Nephron (organoid): Measurements from ENCODE around the gene GDPD4.

Experiments used
- H3K27ac Mint-ChIP-seq, 3 experiments: 2 replicates each; pipeline ENCODE4 v1.8.0; 2020; ENCODE audit warnings: mixed read lengths in 3 of 3, mild to moderate bottlenecking in 2 of 3, moderate library complexity in 1 of 3
- H3K27me3 Mint-ChIP-seq: 2 replicates; pipeline ENCODE4 v1.8.0; 2021; ENCODE audit warnings: low read depth, mild to moderate bottlenecking, moderate library complexity, mixed read lengths
- H3K36me3 Mint-ChIP-seq: 2 replicates; pipeline ENCODE4 v1.8.0; 2020; ENCODE audit warnings: low read depth, mixed read lengths
- H3K4me1 Mint-ChIP-seq: 2 replicates; pipeline ENCODE4 v1.8.0; 2020; ENCODE audit warnings: mixed read lengths
- H3K4me3 Mint-ChIP-seq, 3 experiments: 2 replicates each; pipeline ENCODE4 v1.8.0; 2020; ENCODE audit warnings: mild to moderate bottlenecking in 3 of 3, mixed read lengths in 3 of 3, moderate library complexity in 2 of 3
- H3K9me3 Mint-ChIP-seq: 2 replicates; pipeline ENCODE4 v1.8.0; 2020; ENCODE audit warnings: mixed read lengths
- TF ChIP-seq, protein P1 (sequence below), 3 experiments: fragments of 200-600 bp; sonication (generic); IDR thresholded peaks; one replicate each; pipeline ENCODE4 v1.5.0; 2021; ENCODE audit warnings: antibody characterized with exemption in 3 of 3; ENCODE audit not compliant: unreplicated experiment in 3 of 3

Gene GDPD4

DNA sequence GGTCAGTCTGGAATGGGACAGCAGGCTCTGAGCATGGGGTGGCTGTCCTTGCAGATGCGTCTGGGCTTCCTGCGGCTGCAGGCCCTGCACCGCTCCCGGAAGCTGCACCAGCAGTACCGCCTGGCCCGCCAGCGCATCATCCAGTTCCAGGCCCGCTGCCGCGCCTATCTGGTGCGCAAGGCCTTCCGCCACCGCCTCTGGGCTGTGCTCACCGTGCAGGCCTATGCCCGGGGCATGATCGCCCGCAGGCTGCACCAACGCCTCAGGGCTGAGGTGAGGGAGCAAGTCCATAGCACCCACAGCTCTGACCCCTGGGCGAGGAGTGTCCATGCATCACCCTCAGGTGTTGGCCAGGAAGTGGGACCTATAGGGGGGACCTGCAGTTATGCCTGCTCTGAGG lies 121.8 kb downstream of the GDPD4 start:
- Mint-ChIP-seq H3K27me3 (peaks cover 13% of the 10 kb centered on the region), H3K36me3 (no peaks in the 10 kb centered on the region), H3K27ac (no peak overlapping the region), H3K4me1 (peaks cover 18% of the 10 kb centered on the region), H3K9me3 (no peaks in the 10 kb centered on the region), H3K4me3 (no peak overlapping the region)
- TF ChIP-seq, protein P1, sequence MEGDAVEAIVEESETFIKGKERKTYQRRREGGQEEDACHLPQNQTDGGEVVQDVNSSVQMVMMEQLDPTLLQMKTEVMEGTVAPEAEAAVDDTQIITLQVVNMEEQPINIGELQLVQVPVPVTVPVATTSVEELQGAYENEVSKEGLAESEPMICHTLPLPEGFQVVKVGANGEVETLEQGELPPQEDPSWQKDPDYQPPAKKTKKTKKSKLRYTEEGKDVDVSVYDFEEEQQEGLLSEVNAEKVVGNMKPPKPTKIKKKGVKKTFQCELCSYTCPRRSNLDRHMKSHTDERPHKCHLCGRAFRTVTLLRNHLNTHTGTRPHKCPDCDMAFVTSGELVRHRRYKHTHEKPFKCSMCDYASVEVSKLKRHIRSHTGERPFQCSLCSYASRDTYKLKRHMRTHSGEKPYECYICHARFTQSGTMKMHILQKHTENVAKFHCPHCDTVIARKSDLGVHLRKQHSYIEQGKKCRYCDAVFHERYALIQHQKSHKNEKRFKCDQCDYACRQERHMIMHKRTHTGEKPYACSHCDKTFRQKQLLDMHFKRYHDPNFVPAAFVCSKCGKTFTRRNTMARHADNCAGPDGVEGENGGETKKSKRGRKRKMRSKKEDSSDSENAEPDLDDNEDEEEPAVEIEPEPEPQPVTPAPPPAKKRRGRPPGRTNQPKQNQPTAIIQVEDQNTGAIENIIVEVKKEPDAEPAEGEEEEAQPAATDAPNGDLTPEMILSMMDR (IDR thresholded peaks at IDR 0.05; ENCODE audit: unreplicated experiment in 3 of 3): no peak

DNA sequence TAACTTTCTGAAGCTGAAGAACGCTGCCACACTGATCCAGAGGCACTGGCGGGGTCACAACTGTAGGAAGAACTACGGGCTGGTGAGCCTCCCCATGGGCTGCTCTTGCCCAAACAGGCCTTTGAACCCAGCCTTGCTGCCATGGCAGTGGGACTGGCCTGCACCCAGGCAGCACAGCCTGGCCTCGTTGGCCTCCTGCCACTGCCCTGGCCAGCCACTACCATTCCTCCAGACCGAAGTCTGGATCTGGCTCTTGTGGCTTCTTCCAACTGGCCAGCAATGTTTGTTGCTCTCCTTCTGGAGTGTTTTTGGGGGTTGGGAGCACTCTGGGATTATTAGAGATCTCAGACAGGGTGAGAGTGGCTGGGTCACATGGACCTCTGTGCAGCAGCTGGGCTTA lies 122.4 kb downstream of the GDPD4 start:
- Mint-ChIP-seq H3K36me3 (no peaks in the 10 kb centered on the region), H3K27ac (no peak overlapping the region), H3K27me3 (peaks cover 12% of the 10 kb centered on the region), H3K4me1 (peaks cover 24% of the 10 kb centered on the region), H3K4me3 (no peak overlapping the region), H3K9me3 (no peaks in the 10 kb centered on the region)
- TF ChIP-seq, protein P1 (IDR thresholded peaks at IDR 0.05; ENCODE audit: unreplicated experiment in 3 of 3): no peak

DNA sequence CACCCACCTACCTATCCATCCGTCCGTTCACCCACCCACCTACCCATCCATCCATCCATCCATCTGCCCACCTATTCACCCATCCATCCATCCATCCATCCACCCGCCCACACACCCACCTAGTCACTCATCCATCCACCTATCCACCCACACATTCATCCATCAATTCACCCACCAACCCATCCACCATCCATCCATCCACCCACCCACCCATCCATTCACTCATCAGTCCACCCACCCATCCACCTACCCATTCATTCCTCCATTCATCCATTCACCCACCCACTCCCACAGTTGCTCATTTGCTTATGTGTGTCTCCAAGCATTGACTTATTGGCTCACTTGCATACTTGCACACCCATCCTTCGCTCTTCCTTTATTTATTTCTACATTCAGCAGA lies 123.3 kb downstream of the GDPD4 start:
- H3K4me1 Mint-ChIP-seq: peaks cover 31% of the 10 kb centered on the region
- no peaks in the 10 kb centered on the region for H3K9me3 Mint-ChIP-seq
- H3K27me3 Mint-ChIP-seq: peaks cover 8% of the 10 kb centered on the region
- H3K27ac Mint-ChIP-seq: no peak overlapping the region
- no peak overlapping the region for H3K4me3 Mint-ChIP-seq
- no peaks in the 10 kb centered on the region for H3K36me3 Mint-ChIP-seq
- TF ChIP-seq, protein P1 (IDR thresholded peaks at IDR 0.05; ENCODE audit: unreplicated experiment in 3 of 3): no peak

GRCh38 chr11:77176996-77177395 lies 124.5 kb downstream of the GDPD4 start:
- Mint-ChIP-seq H3K4me1 (peaks cover 34% of the 10 kb centered on the region), H3K9me3 (no peaks in the 10 kb centered on the region), H3K36me3 (no peaks in the 10 kb centered on the region), H3K4me3 (no peak overlapping the region), H3K27me3 (peaks cover 9% of the 10 kb centered on the region), H3K27ac (no peak overlapping the region)
- TF ChIP-seq, protein P1 (IDR thresholded peaks at IDR 0.05; ENCODE audit: unreplicated experiment in 3 of 3): no peak

GRCh38 chr11:77175869-77176539 lies 125.5 kb downstream of the GDPD4 start:
- no peaks in the 10 kb centered on the region for H3K9me3 Mint-ChIP-seq
- H3K36me3 Mint-ChIP-seq: no peaks in the 10 kb centered on the region
- TF ChIP-seq, protein P1 (IDR thresholded peaks at IDR 0.05; ENCODE audit: unreplicated experiment in 3 of 3): no peak
- H3K4me1 Mint-ChIP-seq: peaks cover 36% of the 10 kb centered on the region
- H3K27ac Mint-ChIP-seq: peak overlapping the region in 1 of 3 experiments; percentile 29
- H3K4me3 Mint-ChIP-seq: no peak overlapping the region
- peaks cover 9% of the 10 kb centered on the region for H3K27me3 Mint-ChIP-seq
